Neuronal stem cell (in vitro differentiated cells): ENCODE results near the gene KANK2.

Source experiments
- DNase-seq: peaks from one replicate; pipeline ENCODE4 v3.0.0-alpha.2; 2013; ENCODE audit warnings: low spot score
- H2AFZ ChIP-seq: one replicate; pipeline ENCODE4 v1.6.1; 2013; ENCODE audit warnings: mild to moderate bottlenecking, low read length, inconsistent platforms
- H2AK5ac ChIP-seq: 2 replicates; pipeline ENCODE4 v1.6.1; 2013; ENCODE audit warnings: low read depth, mild to moderate bottlenecking, inconsistent platforms, low read length, moderate library complexity, mixed read lengths
- H2BK120ac ChIP-seq: 2 replicates; pipeline ENCODE4 v1.6.1; 2013; ENCODE audit warnings: low read depth, mild to moderate bottlenecking, inconsistent platforms, low read length, moderate library complexity, mixed read lengths
- H2BK12ac ChIP-seq: one replicate; pipeline ENCODE4 v1.6.1; 2013; ENCODE audit warnings: low read length, inconsistent platforms
- H2BK15ac ChIP-seq: 2 replicates; pipeline ENCODE4 v1.6.1; 2013; ENCODE audit warnings: mild to moderate bottlenecking, low read length, inconsistent platforms, mixed read lengths
- H2BK5ac ChIP-seq: one replicate; pipeline ENCODE4 v1.6.1; 2013; ENCODE audit warnings: inconsistent platforms, mild to moderate bottlenecking, low read length, moderate library complexity
- H3K14ac ChIP-seq: one replicate; pipeline ENCODE4 v1.6.1; 2013; ENCODE audit warnings: low read length, inconsistent platforms
- H3K18ac ChIP-seq: 2 replicates; pipeline ENCODE4 v1.6.1; 2013; ENCODE audit warnings: low read length, inconsistent platforms
- H3K23ac ChIP-seq: 2 replicates; pipeline ENCODE4 v1.6.1; 2013; ENCODE audit warnings: low read depth, mild to moderate bottlenecking, mixed read lengths, low read length, inconsistent platforms; ENCODE audit not compliant: poor library complexity
- H3K27ac ChIP-seq: replicated peaks from 3 replicates; pipeline ENCODE4 v1.5.1; 2013; ENCODE audit warnings: low read length, inconsistent platforms
- H3K27me3 ChIP-seq, 3 experiments: 2 replicates each; pipeline ENCODE4 v1.6.1; 2013; ENCODE audit warnings: low read length in 3 of 3, mild to moderate bottlenecking in 2 of 3, inconsistent platforms in 1 of 3, low read depth in 1 of 3, mixed read lengths in 1 of 3, moderate library complexity in 1 of 3; ENCODE audit not compliant: control insufficient read depth in 3 of 3, insufficient read depth in 3 of 3
- H3K36me3 ChIP-seq, 2 donors: replicated peaks in 1 of 2; 2 replicates each; pipeline ENCODE4 v1.6.1; 2013; ENCODE audit warnings: low read length in 2 of 2; ENCODE audit not compliant: control insufficient read depth in 2 of 2, insufficient read depth in 2 of 2
- H3K4ac ChIP-seq: 2 replicates; pipeline ENCODE4 v1.6.1; 2013; ENCODE audit warnings: inconsistent platforms, mild to moderate bottlenecking, low read length, moderate library complexity
- H3K4me1 ChIP-seq, 2 donors: 1 replicate in 1 of 2; 2 replicates in 1 of 2; pipeline ENCODE4 v1.6.1; 2013; ENCODE audit warnings: low read length in 2 of 2, low read depth in 1 of 2; ENCODE audit not compliant: control insufficient read depth in 2 of 2, insufficient read depth in 1 of 2
- H3K4me2 ChIP-seq: one replicate; pipeline ENCODE4 v1.6.1; 2013; ENCODE audit warnings: mild to moderate bottlenecking, low read length, inconsistent platforms; ENCODE audit not compliant: insufficient read depth, poor library complexity, severe bottlenecking
- H3K4me3 ChIP-seq, 2 donors: 2 replicates each; pipeline ENCODE4 v1.5.1; 2013; ENCODE audit warnings: low read length in 2 of 2, mild to moderate bottlenecking in 2 of 2, inconsistent platforms in 1 of 2, moderate library complexity in 1 of 2
- H3K79me1 ChIP-seq: one replicate; pipeline ENCODE4 v1.6.1; 2013; ENCODE audit warnings: low read depth, mild to moderate bottlenecking, inconsistent platforms, low read length, moderate library complexity
- H3K9ac ChIP-seq: one replicate; pipeline ENCODE4 v1.6.1; 2013; ENCODE audit warnings: mild to moderate bottlenecking, low read depth, low read length, inconsistent platforms; ENCODE audit not compliant: poor library complexity
- H3K9me3 ChIP-seq, 2 donors: replicated peaks in 1 of 2; 2 replicates each; pipeline versions ENCODE3 to v1.6.1; 2013; ENCODE audit warnings: low read length in 2 of 2, mild to moderate bottlenecking in 2 of 2, inconsistent platforms in 1 of 2, low read depth in 1 of 2, mixed read lengths in 1 of 2, moderate library complexity in 1 of 2; ENCODE audit not compliant: control insufficient read depth in 2 of 2, insufficient read depth in 1 of 2
- H4K8ac ChIP-seq: one replicate; pipeline ENCODE4 v1.6.1; 2013; ENCODE audit warnings: low read depth, mild to moderate bottlenecking, inconsistent platforms, low read length, moderate library complexity
- H4K91ac ChIP-seq: one replicate; pipeline ENCODE4 v1.6.1; 2013; ENCODE audit warnings: low read length, low read depth, mild to moderate bottlenecking, inconsistent platforms; ENCODE audit not compliant: poor library complexity
- WGBS, 2 donors: extraction: QIAGEN DNeasy Blood & Tissue Kit; methylation state at CpG; one replicate each; pipeline ENCODE4 v1.1.7; 2013; ENCODE audit warnings: missing lambda C conversion rate in 2 of 2, mixed read lengths in 1 of 2; ENCODE audit not compliant: insufficient read length in 2 of 2, insufficient replicate concordance in 1 of 2; ENCODE audit errors: extremely low coverage in 2 of 2; 5-methylcytosine and 5-hydroxymethylcytosine counted together

KANK2 gene

GRCh38 chr19:11115895-11116446 lies 81.4 kb downstream of the KANK2 start:
- no peak overlapping the region for H2AK5ac ChIP-seq
- DNase-seq = no peak
- H2BK120ac ChIP-seq = no peak overlapping the region
- H4K8ac ChIP-seq = no peak overlapping the region
- no peak overlapping the region for H3K4me2 ChIP-seq
- peaks cover 73 to 97% of the 10 kb centered on the region in 2 donors for H3K36me3 ChIP-seq
- H4K91ac ChIP-seq = no peak overlapping the region
- no peaks in the 10 kb centered on the region for H3K4me1 ChIP-seq
- no peak overlapping the region for H3K9ac ChIP-seq
- peaks cover 0 to 2% of the 10 kb centered on the region in 2 donors for H3K9me3 ChIP-seq
- H2BK12ac ChIP-seq = no peak overlapping the region
- H3K14ac ChIP-seq = no peak overlapping the region
- H3K27me3 ChIP-seq = no peaks in the 10 kb centered on the region
- no peak overlapping the region for H3K18ac ChIP-seq
- H3K23ac ChIP-seq = no peak overlapping the region
- H2AFZ ChIP-seq = no peak overlapping the region
- no peak overlapping the region for H3K27ac ChIP-seq
- H2BK5ac ChIP-seq = no peak overlapping the region
- no peak overlapping the region for H3K4me3 ChIP-seq
- no peak overlapping the region for H2BK15ac ChIP-seq
- peaks cover 9% of the 10 kb centered on the region for H3K79me1 ChIP-seq
- no CpG with 5 or more reads among the region's 11 CpGs for WGBS, 2 donors
- no peak overlapping the region for H3K4ac ChIP-seq

- no peak overlapping the region for H3K4me3 ChIP-seq
- H4K91ac ChIP-seq = no peak overlapping the region
- no peak overlapping the region for H3K4ac ChIP-seq
- no peak overlapping the region for H4K8ac ChIP-seq
- no peak overlapping the region for H2BK15ac ChIP-seq
- no peaks in the 10 kb centered on the region for H3K27me3 ChIP-seq
- peaks cover 0 to 2% of the 10 kb centered on the region in 2 donors for H3K9me3 ChIP-seq
- H3K9ac ChIP-seq = no peak overlapping the region
- H2AFZ ChIP-seq = no peak overlapping the region
- H3K27ac ChIP-seq = no peak overlapping the region
- no peak overlapping the region for H2BK12ac ChIP-seq
- no peak overlapping the region for H2AK5ac ChIP-seq
- H3K23ac ChIP-seq = no peak overlapping the region
- no peak for DNase-seq
- no peak overlapping the region for H2BK120ac ChIP-seq
- H3K79me1 ChIP-seq = peaks cover 8% of the 10 kb centered on the region
- WGBS, 2 donors = no CpG with 5 or more reads among the region's 5 CpGs
- H2BK5ac ChIP-seq = no peak overlapping the region
- H3K4me1 ChIP-seq = no peaks in the 10 kb centered on the region
- H3K4me2 ChIP-seq = no peak overlapping the region
- H3K36me3 ChIP-seq = peaks cover 71 to 97% of the 10 kb centered on the region in 2 donors
- H3K18ac ChIP-seq = no peak overlapping the region
- no peak overlapping the region for H3K14ac ChIP-seq
Observed at GRCh38 chr19:11115042-11115441, 82.3 kb downstream of the KANK2 start.
